SK-N-SH (cell line): ENCODE measurements around the gene GRK5. TPM values are rescaled to one million over a fixed set of nuclear protein-coding genes. Genes with fewer than 3 reads are reported as not detected.

ENCODE experiments used
- CTCF ChIA-PET: fragments of 300-600, 350-600 bp; formaldehyde crosslinking; extraction: SDS; loops from one replicate; lab custom pipeline; 2021; lab: Yijun Ruan, JAX
- POLR2A ChIA-PET: fragments of 350-600 bp; sonication (Branson Sonifier 250); formaldehyde crosslinking; extraction: SDS; loops from one replicate; lab custom pipeline; 2020; ENCODE audit warnings: antibody characterized with exemption, inconsistent platforms; lab: Yijun Ruan, JAX
- DNase-seq: peaks from one replicate; pipeline ENCODE4 v3.0.0; 2012
- H2AFZ ChIP-seq: fragments of 200-600 bp; sonication (generic); 2 replicates; pipeline ENCODE4 v1.8.1; 2016; ENCODE audit warnings: antibody characterized with exemption, mild to moderate bottlenecking, low read depth
- H3F3A ChIP-seq: fragments of 200-600 bp; sonication (generic); replicated peaks from 2 replicates; pipeline ENCODE3; 2016; ENCODE audit warnings: antibody characterized with exemption, mild to moderate bottlenecking; ENCODE audit not compliant: insufficient read depth
- H3K27ac ChIP-seq, 2 experiments: fragments of 200-500 bp in 1 of 2; fragments of 200-600 bp in 1 of 2; sonication (Bioruptor generic) in 1 of 2; sonication (generic), shearing (Covaris generic) in 1 of 2; 2 replicates each; pipeline versions ENCODE4 v1.5.1 to v1.6.1; 2014 to 2016; ENCODE audit warnings: low read depth in 2 of 2, inconsistent platforms in 1 of 2, low read length in 1 of 2, mild to moderate bottlenecking in 1 of 2, mixed read lengths in 1 of 2
- H3K27me3 ChIP-seq: fragments of 200-600 bp; sonication (generic), shearing (Covaris generic); 2 replicates; pipeline ENCODE4 v1.6.1; 2016; ENCODE audit warnings: mixed run types; ENCODE audit not compliant: insufficient read depth
- H3K36me3 ChIP-seq, 2 experiments: fragments of 200-500 bp in 1 of 2; fragments of 200-600 bp in 1 of 2; sonication (Bioruptor generic) in 1 of 2; sonication (generic) in 1 of 2; replicated peaks in 1 of 2; 2 replicates each; pipeline versions ENCODE3 to v1.5.1; 2014 to 2016; ENCODE audit warnings: low read length in 1 of 2, mild to moderate bottlenecking in 1 of 2; ENCODE audit not compliant: insufficient read depth in 2 of 2, control insufficient read depth in 1 of 2
- H3K4me1 ChIP-seq, 2 experiments: fragments of 200-500 bp in 1 of 2; fragments of 200-600 bp in 1 of 2; sonication (Bioruptor generic) in 1 of 2; sonication (generic), shearing (Covaris generic) in 1 of 2; 2 replicates each; pipeline versions ENCODE4 v1.5.1 to v1.6.1; 2014 to 2016; ENCODE audit warnings: low read depth in 1 of 2, low read length in 1 of 2, mixed run types in 1 of 2; ENCODE audit not compliant: insufficient read depth in 2 of 2, control insufficient read depth in 1 of 2
- H3K4me2 ChIP-seq: fragments of 200-600 bp; sonication (generic), shearing (Covaris generic); 2 replicates; pipeline ENCODE4 v1.6.1; 2017; ENCODE audit warnings: mixed run types
- H3K4me3 ChIP-seq, 2 experiments: fragments of 200-500 bp in 1 of 2; fragments of 200-600 bp in 1 of 2; sonication (Bioruptor generic) in 1 of 2; sonication (generic), shearing (Covaris generic) in 1 of 2; 2 replicates each; pipeline versions ENCODE4 v1.5.1 to v1.8.1; 2014 to 2016; ENCODE audit warnings: low read depth in 2 of 2, inconsistent platforms in 1 of 2, low read length in 1 of 2, mild to moderate bottlenecking in 1 of 2, mixed read lengths in 1 of 2, moderate library complexity in 1 of 2
- H3K79me2 ChIP-seq: fragments of 200-600 bp; sonication (generic); 2 replicates; pipeline ENCODE4 v1.8.1; 2017; ENCODE audit warnings: mild to moderate bottlenecking; ENCODE audit not compliant: insufficient read depth
- H3K9ac ChIP-seq: fragments of 200-600 bp; sonication (generic); 2 replicates; pipeline ENCODE4 v1.6.1; 2017; ENCODE audit warnings: mixed run types
- H3K9me2 ChIP-seq: fragments of 200-600 bp; sonication (generic); 2 replicates; pipeline ENCODE4 v1.6.1; 2017; ENCODE audit warnings: mixed run types
- H3K9me3 ChIP-seq: fragments of 200-600 bp; sonication (generic); 2 replicates; pipeline ENCODE4 v1.6.1; 2017; ENCODE audit warnings: mixed run types, mild to moderate bottlenecking, moderate library complexity
- H4K20me1 ChIP-seq: fragments of 200-600 bp; sonication (generic); 2 replicates; pipeline ENCODE4 v1.6.1; 2017; ENCODE audit warnings: mild to moderate bottlenecking, mixed run types; ENCODE audit not compliant: insufficient read depth
- CHD2 ChIP-seq: fragments of 150-350 bp; IDR thresholded peaks from 2 replicates; pipeline ENCODE4 v1.6.1; 2018; ENCODE audit warnings: low read length; ENCODE audit not compliant: partially characterized antibody
- ELF1 ChIP-seq: IDR thresholded peaks from 2 replicates; pipeline ENCODE4 v1.4.0; 2012
- EP300 ChIP-seq, 2 experiments: IDR thresholded peaks; 2 replicates each; pipeline versions ENCODE4 v1.4.0 to v1.6.1; 2012; ENCODE audit warnings: borderline replicate concordance in 1 of 2, low read depth in 1 of 2, low read length in 1 of 2
- FOSL2 ChIP-seq: IDR thresholded peaks from 2 replicates; pipeline ENCODE4 v1.4.0; 2012; ENCODE audit warnings: low read depth, mild to moderate bottlenecking, moderate library complexity, borderline replicate concordance
- MAX ChIP-seq: IDR thresholded peaks from 2 replicates; pipeline ENCODE4 v1.4.0; 2012; ENCODE audit warnings: low read depth
- POLR2AphosphoS5 ChIP-seq: IDR thresholded peaks from 2 replicates; pipeline ENCODE4 v1.6.1; 2012; ENCODE audit warnings: low read depth, low read length
- RAD21 ChIP-seq: IDR thresholded peaks from 2 replicates; pipeline ENCODE4 v1.6.1; 2012; ENCODE audit warnings: mild to moderate bottlenecking, low read length
- RCOR1 ChIP-seq: fragments of 150-350 bp; IDR thresholded peaks from 2 replicates; pipeline ENCODE4 v1.6.1; 2017; ENCODE audit warnings: antibody characterized with exemption, low read length
- RFX5 ChIP-seq: IDR thresholded peaks from 2 replicates; pipeline ENCODE4 v1.6.1; 2012; ENCODE audit warnings: mild to moderate bottlenecking, improper control_type of control experiment, low read length
- USF2 ChIP-seq: fragments of 150-350 bp; IDR thresholded peaks from 2 replicates; pipeline ENCODE4 v1.6.1; 2017; ENCODE audit warnings: antibody characterized with exemption, low read length, low read depth, borderline replicate concordance
- WGBS: methylation state at CpG from one replicate; pipeline ENCODE4 v1.1.6; 2017; ENCODE audit warnings: low lambda C conversion rate; 5-methylcytosine and 5-hydroxymethylcytosine counted together
- polyA plus RNA-seq, 3 experiments: library from polyadenylated mRNA; depleted of rRNA; stranded (reverse); fragments of >200 nt; gene quantifications; 2 replicates each; pipeline ENCODE4 v1.2.3, GENCODE V29; 2012
- small RNA-seq, 7 experiments: library from RNA; depleted of rRNA; stranded (forward); fragments of <200 nt; gene quantifications; one replicate each; pipeline ENCODE3, GENCODE V24; 2012

GRK5 gene
- polyA plus RNA-seq, 1 of the 3 experiments (the other 2 are of a cell fraction), result 12.1 TPM

DNA sequence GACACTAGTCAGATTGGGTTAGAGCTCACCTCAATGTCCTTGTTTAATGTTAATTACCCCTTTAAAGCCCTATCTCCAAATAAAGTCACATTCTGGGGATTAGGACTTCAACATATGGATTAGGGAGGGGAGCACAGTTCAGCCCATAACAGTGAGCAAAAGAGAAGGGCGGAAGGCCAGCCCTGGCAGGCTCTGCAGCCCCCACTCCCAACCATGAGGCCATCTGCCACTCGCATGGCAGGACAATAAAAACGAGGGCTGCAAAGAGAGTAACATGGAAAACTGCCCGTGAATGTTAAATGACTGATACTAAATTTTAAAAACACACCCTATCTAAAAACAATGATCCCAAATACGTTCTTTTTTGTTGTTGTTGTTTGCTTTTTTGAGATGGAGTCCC is 296.4 kb downstream of the GRK5 start (continued):
- TF ChIP-seq EP300 (IDR thresholded peaks at IDR 0.05; ENCODE audit: borderline replicate concordance in 1 of 2, low read depth in 1 of 2, low read length in 1 of 2) (no peak), USF2 (no peak), ELF1 (no peak), RFX5 (no peak), MAX (no peak), CHD2 (no peak)

DNA sequence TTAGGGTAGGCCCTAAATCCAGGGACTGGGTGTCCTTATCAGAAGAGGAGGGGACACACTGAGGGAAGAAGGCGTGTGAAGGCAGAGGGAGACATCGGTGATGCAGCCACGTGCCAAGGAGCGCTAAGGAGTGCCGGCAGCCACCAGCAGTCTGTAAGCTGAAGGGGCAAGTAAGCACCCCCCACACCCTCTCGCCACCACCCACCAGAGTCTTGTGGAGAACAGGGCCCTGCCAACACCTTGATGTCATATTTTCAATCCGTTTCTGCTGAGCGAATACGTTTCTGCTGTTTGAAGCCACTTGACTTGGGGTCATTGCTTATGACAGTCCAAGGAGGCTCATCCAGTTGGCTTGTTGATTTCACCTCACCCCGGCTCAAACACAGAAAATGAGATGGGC is 297.3 kb downstream of the GRK5 start:
- no peaks in the 10 kb centered on the region for H4K20me1 ChIP-seq
- no peak overlapping the region for H3K4me2 ChIP-seq
- TF ChIP-seq POLR2AphosphoS5, result no peak
- TF ChIP-seq USF2, result no peak
- no peak for TF ChIP-seq RCOR1
- no peak for TF ChIP-seq CHD2
- no peak for TF ChIP-seq FOSL2
- TF ChIP-seq, all 33 proteins: peak for 0
- ChIA-PET CTCF (interaction anchor here (1.2 kb wide), 1 partner anchor 64 kb away, joined by 3 read pairs; no protein-coding TSS in a partner anchor), POLR2A (no interaction called here)
- no peaks in the 10 kb centered on the region for H3K79me2 ChIP-seq
- H3K9ac ChIP-seq, result no peak overlapping the region
- H3F3A ChIP-seq, result no peaks in the 10 kb centered on the region
- no peak overlapping the region for H3K27ac ChIP-seq
- DNase-seq, result no peak
- H3K36me3 ChIP-seq, result peaks cover 0 to 8% of the 10 kb centered on the region in 2 experiments
- H3K4me1 ChIP-seq, result no peaks in the 10 kb centered on the region
- 99% methylated on average over 10 of the region's 10 CpGs for WGBS
- no peaks in the 10 kb centered on the region for H3K9me3 ChIP-seq
- no peak overlapping the region for H2AFZ ChIP-seq
- no peak overlapping the region for H3K4me3 ChIP-seq
- H3K27me3 ChIP-seq, result no peaks in the 10 kb centered on the region
- H3K9me2 ChIP-seq, result no peaks in the 10 kb centered on the region

- Histone ChIP-seq H3K79me2 (no peaks in the 10 kb centered on the region), H4K20me1 (no peaks in the 10 kb centered on the region), H3K9ac (no peak overlapping the region), H3K9me2 (no peaks in the 10 kb centered on the region), H3F3A (no peaks in the 10 kb centered on the region), H3K4me1 (no peaks in the 10 kb centered on the region; a peak in 1 of 4 replicates), H3K4me3 (no peak overlapping the region), H3K4me2 (no peak overlapping the region), H3K36me3 (peaks cover 0 to 7% of the 10 kb centered on the region in 2 experiments), H3K9me3 (no peaks in the 10 kb centered on the region), H3K27ac (no peak overlapping the region), H2AFZ (no peak overlapping the region), H3K27me3 (no peaks in the 10 kb centered on the region)
- ChIA-PET POLR2A (interaction anchor here (0.6 kb wide), 1 partner anchor 1746 kb away, joined by 3 read pairs; no protein-coding TSS in a partner anchor), CTCF (interaction anchor here (1.2 kb wide), 1 partner anchor 64 kb away, joined by 3 read pairs; no protein-coding TSS in a partner anchor)
- WGBS, result 94% methylated on average over 11 of the region's 12 CpGs
- DNase-seq, result no peak
- TF ChIP-seq RAD21, result no peak
Measured at GRCh38 chr10:119505131-119505551, 297.8 kb downstream of the GRK5 start.

Small RNA genes lying within 50 kb of the gene (small RNA-seq; reads per million reads assigned to genes)
- 0 reads per million in 7 experiments for gene MIR4681
- 0 reads per million in 7 experiments for gene RN7SL749P

Other genes with a start within 250 kb of the GRK5 start
- gene NANOS1, start 177.9 kb upstream of the GRK5 start, polyA plus RNA-seq (2012; rRNA removed), result 0.81 and 0.86 TPM in 2 replicates
- gene EIF3A, start 126.8 kb upstream of the GRK5 start, polyA plus RNA-seq (2012; rRNA removed), result 24.5 and 25.8 TPM in 2 replicates
- 48.4 and 54.7 TPM in 2 replicates for gene DENND10, start 103.5 kb upstream of the GRK5 start, polyA plus RNA-seq (2012; rRNA removed)
- gene SFXN4, start 41.9 kb upstream of the GRK5 start, polyA plus RNA-seq (2012; rRNA removed), result 24.2 and 32.0 TPM in 2 replicates
- 193 and 278 TPM in 2 replicates for gene PRDX3, start 28.8 kb upstream of the GRK5 start, polyA plus RNA-seq (2012; rRNA removed)